IPS-18a (cell line): ENCODE data around the gene PEX11B.

Source experiments
- H3K27ac ChIP-seq: one replicate; pipeline ENCODE4 v1.5.1; 2013; ENCODE audit warnings: low read length
- H3K27me3 ChIP-seq: one replicate; pipeline ENCODE4 v1.6.1; 2013; ENCODE audit warnings: mild to moderate bottlenecking, low read length; ENCODE audit not compliant: control insufficient read depth, insufficient read depth
- H3K36me3 ChIP-seq: one replicate; pipeline ENCODE4 v1.6.1; 2013; ENCODE audit warnings: low read depth, low read length; ENCODE audit not compliant: control insufficient read depth
- H3K4me1 ChIP-seq: one replicate; pipeline ENCODE4 v1.6.1; 2013; ENCODE audit warnings: low read depth, low read length; ENCODE audit not compliant: control insufficient read depth
- H3K4me3 ChIP-seq: one replicate; pipeline ENCODE4 v1.5.1; 2013; ENCODE audit warnings: low read length
- H3K9ac ChIP-seq: one replicate; pipeline ENCODE4 v1.6.1; 2013; ENCODE audit warnings: mild to moderate bottlenecking, low read length, moderate library complexity
- H3K9me3 ChIP-seq: one replicate; pipeline ENCODE4 v1.6.1; 2013; ENCODE audit warnings: low read depth, low read length; ENCODE audit not compliant: control insufficient read depth

The PEX11B gene

DNA sequence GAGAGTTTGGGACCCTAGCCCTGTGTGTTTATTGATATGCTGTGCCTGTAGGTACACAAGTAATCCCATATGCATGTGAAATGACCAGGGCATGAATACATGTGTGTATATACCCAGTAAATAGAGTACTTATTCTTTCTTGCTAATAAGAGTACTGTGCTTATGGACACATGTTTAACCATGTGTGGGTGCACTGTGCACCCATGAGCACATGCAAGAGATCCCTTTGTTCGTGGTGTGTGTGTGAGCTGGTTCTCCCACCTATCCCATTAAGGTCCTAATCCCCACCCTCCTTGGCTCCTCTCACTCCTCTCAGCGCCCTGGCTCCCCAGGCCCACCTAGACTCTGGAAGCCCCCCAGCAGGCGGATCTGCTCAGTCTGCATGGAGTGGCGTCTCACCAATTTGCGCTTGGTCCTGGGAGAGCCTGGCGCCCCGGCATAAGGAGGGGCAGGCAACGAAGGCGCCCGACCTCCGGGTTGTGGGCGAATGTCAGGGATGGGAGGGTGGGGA, 41.5 kb upstream of the PEX11B start:
- Histone ChIP-seq H3K27me3 (peaks cover 83% of the 10 kb centered on the region), H3K4me3 (peak overlapping the region; percentile 84), H3K4me1 (peaks cover 21% of the 10 kb centered on the region), H3K9ac (no peak overlapping the region), H3K9me3 (no peaks in the 10 kb centered on the region), H3K27ac (no peak overlapping the region), H3K36me3 (no peaks in the 10 kb centered on the region)

- peaks cover 20% of the 10 kb centered on the region for H3K4me1 ChIP-seq
- no peak overlapping the region for H3K9ac ChIP-seq
- no peak overlapping the region for H3K4me3 ChIP-seq
- peaks cover 87% of the 10 kb centered on the region for H3K27me3 ChIP-seq
- H3K27ac ChIP-seq, result no peak overlapping the region
- H3K9me3 ChIP-seq, result no peaks in the 10 kb centered on the region
- no peaks in the 10 kb centered on the region for H3K36me3 ChIP-seq
Observed at GRCh38 chr1:145959333-145959732, 40.8 kb upstream of the PEX11B start.

DNA sequence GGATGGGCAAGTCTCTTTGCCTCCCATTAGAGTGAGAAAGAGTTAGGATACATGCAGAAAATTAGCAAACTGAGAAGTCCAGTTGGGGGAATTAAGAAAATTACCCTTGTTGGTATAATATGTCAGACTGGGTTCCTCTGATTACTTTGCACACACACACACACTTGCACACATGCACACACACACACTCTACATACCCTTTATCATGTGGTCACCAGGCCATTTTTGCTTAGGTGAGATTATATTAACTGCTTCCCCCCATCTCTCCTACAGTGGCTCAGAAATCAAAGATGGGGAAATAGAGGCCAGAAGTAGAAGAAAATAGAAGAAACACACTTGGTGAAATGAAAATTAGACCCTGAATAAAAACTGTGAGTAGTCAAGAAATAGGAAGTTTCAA, 40.2 kb upstream of the PEX11B start:
- Histone ChIP-seq H3K4me1 (peaks cover 16% of the 10 kb centered on the region), H3K36me3 (no peaks in the 10 kb centered on the region), H3K27ac (no peak overlapping the region), H3K4me3 (no peak overlapping the region), H3K27me3 (peaks cover 81% of the 10 kb centered on the region), H3K9me3 (no peaks in the 10 kb centered on the region), H3K9ac (no peak overlapping the region)

GRCh38 chr1:145957443-145958319, 39.2 kb upstream of the PEX11B start, which contains the start of gene LIX1L:
Gene LIX1L, minus strand, starts transcription at chr1:145958017. Its CDS starts 90 bp downstream, at chr1:145957927.
- H3K4me1 ChIP-seq, result peaks cover 12% of the 10 kb centered on the region
- H3K9me3 ChIP-seq, result no peaks in the 10 kb centered on the region
- H3K9ac ChIP-seq, result peak within 1 kb of the TSS; percentile 26
- no peaks in the 10 kb centered on the region for H3K36me3 ChIP-seq
- peak within 1 kb of the TSS; percentile 69 for H3K4me3 ChIP-seq
- no peak within 1 kb of the TSS for H3K27ac ChIP-seq
- H3K27me3 ChIP-seq, result peaks cover 71% of the 10 kb centered on the region

DNA sequence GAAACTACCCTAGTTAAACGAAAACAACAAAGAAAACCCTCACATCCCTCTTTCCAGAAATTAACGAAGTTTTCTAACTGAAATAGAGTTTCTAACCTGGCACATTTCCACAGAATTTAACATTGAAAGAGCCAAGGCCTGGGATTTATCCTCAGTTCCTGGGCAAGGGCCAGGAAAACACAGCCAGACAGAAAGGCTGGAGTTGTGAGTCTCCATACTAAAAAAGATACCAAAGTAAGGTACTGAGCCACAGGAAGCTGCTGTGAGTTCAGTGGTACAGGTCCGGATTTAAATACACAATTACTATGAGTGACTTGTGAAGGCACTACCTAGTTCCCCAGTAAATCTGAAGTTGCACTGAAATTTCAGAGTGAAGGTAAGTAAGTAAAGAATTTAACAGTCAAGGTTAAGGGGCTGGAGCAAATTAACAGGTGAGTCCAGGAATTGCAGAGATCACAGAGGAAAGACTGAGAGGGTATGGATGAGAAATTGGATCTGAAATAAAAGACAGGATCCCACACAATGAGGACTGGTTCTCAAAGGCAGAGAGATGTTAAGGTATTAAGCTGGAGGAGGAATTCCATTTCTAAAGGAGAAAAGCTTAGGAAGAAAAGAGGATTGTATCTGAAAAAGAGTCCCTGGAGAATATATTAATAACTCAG, 38.4 kb upstream of the PEX11B start:
- Histone ChIP-seq H3K4me1 (peaks cover 12% of the 10 kb centered on the region), H3K9me3 (no peaks in the 10 kb centered on the region), H3K36me3 (no peaks in the 10 kb centered on the region), H3K27ac (no peak overlapping the region), H3K9ac (peak overlapping the region; percentile 26), H3K27me3 (peaks cover 63% of the 10 kb centered on the region), H3K4me3 (peak overlapping the region; percentile 69)

GRCh38 chr1:145956361-145956760, 37.8 kb upstream of the PEX11B start:
- peaks cover 58% of the 10 kb centered on the region for H3K27me3 ChIP-seq
- H3K27ac ChIP-seq, result no peak overlapping the region
- no peaks in the 10 kb centered on the region for H3K9me3 ChIP-seq
- H3K4me1 ChIP-seq, result peaks cover 12% of the 10 kb centered on the region
- no peak overlapping the region for H3K9ac ChIP-seq
- H3K36me3 ChIP-seq, result no peaks in the 10 kb centered on the region
- H3K4me3 ChIP-seq, result peak overlapping the region; percentile 69

DNA sequence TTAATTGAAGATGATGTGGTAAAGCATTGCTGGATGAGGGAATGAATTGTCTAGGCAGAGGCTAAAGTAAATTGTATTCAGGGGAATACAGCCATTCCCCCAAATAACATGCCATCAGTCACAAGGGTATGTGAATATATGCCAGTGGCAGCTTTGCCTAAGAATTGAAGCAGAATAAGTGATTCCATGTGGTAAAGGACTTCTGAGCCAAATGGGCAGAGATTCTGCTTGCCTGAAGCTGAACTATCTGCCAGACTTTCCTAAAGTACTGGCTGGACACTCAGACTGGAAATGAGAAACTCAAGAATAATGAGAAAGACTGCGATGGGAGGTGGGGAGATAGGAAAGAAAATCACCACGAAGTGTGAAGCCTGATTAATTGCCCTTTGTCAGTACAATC, 36.9 kb upstream of the PEX11B start:
- Histone ChIP-seq H3K4me1 (peaks cover 12% of the 10 kb centered on the region), H3K9me3 (no peaks in the 10 kb centered on the region), H3K36me3 (no peaks in the 10 kb centered on the region), H3K27me3 (peaks cover 51% of the 10 kb centered on the region), H3K27ac (no peak overlapping the region), H3K9ac (no peak overlapping the region), H3K4me3 (no peak overlapping the region)

DNA sequence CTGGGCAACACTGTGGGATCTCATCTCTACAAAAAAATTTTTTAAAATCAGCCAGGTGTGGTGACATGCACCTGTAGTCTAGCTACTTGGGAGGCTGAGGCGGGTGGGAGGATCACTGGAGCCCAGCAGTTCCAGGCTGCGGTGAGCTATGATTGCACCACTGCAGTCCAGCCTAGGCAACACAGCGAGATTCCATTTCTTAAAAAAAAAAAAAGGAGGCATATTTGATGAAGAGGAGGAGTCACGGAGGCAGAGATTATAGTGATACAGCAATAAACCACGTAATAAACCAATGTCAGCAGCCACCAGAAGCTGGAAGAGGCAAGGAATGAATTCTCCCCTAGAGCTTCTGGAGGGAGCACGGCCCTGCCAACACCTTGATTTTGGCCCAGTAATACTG, 35.3 kb upstream of the PEX11B start:
- no peak overlapping the region for H3K27ac ChIP-seq
- no peak overlapping the region for H3K9ac ChIP-seq
- H3K27me3 ChIP-seq, result peaks cover 36% of the 10 kb centered on the region
- H3K4me3 ChIP-seq, result no peak overlapping the region
- H3K4me1 ChIP-seq, result peaks cover 12% of the 10 kb centered on the region
- H3K9me3 ChIP-seq, result no peaks in the 10 kb centered on the region
- no peaks in the 10 kb centered on the region for H3K36me3 ChIP-seq

GRCh38 chr1:145952903-145953302, 34.4 kb upstream of the PEX11B start:
- H3K9me3 ChIP-seq, result no peaks in the 10 kb centered on the region
- H3K4me1 ChIP-seq, result peaks cover 9% of the 10 kb centered on the region
- H3K27ac ChIP-seq, result no peak overlapping the region
- H3K9ac ChIP-seq, result no peak overlapping the region
- no peaks in the 10 kb centered on the region for H3K36me3 ChIP-seq
- H3K4me3 ChIP-seq, result no peak overlapping the region
- H3K27me3 ChIP-seq, result peaks cover 29% of the 10 kb centered on the region

GRCh38 chr1:145951526-145951925, 33.0 kb upstream of the PEX11B start:
- H3K9me3 ChIP-seq, result no peaks in the 10 kb centered on the region
- H3K36me3 ChIP-seq, result no peaks in the 10 kb centered on the region
- no peak overlapping the region for H3K4me3 ChIP-seq
- H3K4me1 ChIP-seq, result peaks cover 13% of the 10 kb centered on the region
- peaks cover 19% of the 10 kb centered on the region for H3K27me3 ChIP-seq
- H3K9ac ChIP-seq, result no peak overlapping the region
- H3K27ac ChIP-seq, result no peak overlapping the region

- H3K4me1 ChIP-seq, result peaks cover 13% of the 10 kb centered on the region
- no peak overlapping the region for H3K27ac ChIP-seq
- H3K36me3 ChIP-seq, result no peaks in the 10 kb centered on the region
- H3K9me3 ChIP-seq, result no peaks in the 10 kb centered on the region
- no peak overlapping the region for H3K4me3 ChIP-seq
- no peak overlapping the region for H3K9ac ChIP-seq
- H3K27me3 ChIP-seq, result no peaks in the 10 kb centered on the region
Observed at GRCh38 chr1:145949219-145949618, 30.7 kb upstream of the PEX11B start.
